RPMI8226 (cell line): ENCODE data around the gene CYGB.
"Not testable (repeated sequence)": the region's sequence is repeated elsewhere in the genome, so short reads cannot be mapped to it uniquely, and the experiment has no call there.

Experiments used
- DNase-seq: peaks from one replicate; pipeline ENCODE4 v3.0.0-alpha.2; 2015

CYGB gene

GRCh38 chr17:76535788-76536510 is 1.6 kb downstream of the CYGB start:
- DNase-seq: no peak

GRCh38 chr17:76534831-76535732 is 2.4 kb downstream of the CYGB start:
- no peak for DNase-seq

- not testable (repeated sequence) for DNase-seq
Measured at GRCh38 chr17:76533640-76534359, 3.7 kb downstream of the CYGB start.

DNA sequence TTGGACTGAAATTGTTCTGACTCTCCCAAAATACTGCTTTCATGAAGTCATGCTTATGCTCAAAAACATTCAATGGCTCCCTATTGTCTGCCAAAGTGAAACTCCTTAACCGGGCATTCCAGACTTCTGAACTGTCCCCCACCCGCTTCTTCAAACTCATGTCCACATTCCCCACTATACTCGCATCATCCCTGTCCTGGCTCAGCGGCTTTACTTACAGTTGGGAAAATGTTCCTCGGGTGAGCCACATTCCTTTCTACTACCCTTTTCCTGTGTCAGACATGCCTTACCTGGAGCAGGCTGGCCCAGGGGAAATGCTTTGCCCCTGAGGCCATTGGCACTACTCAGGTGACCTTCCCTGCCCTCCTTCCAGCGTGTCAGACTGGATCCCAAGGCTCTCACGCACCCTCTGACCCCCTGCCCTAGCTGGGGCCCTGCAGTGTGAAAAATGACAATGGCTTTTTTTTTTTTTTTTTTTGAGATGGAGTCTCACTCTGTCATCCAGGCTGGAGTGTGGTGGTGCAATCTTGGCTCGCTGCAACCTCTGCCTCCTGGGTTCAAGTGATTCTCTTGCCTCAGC is 5.3 kb downstream of the CYGB start:
- no peak for DNase-seq

- DNase-seq: no peak
Measured at GRCh38 chr17:76531486-76532038, 5.9 kb downstream of the CYGB start.

DNA sequence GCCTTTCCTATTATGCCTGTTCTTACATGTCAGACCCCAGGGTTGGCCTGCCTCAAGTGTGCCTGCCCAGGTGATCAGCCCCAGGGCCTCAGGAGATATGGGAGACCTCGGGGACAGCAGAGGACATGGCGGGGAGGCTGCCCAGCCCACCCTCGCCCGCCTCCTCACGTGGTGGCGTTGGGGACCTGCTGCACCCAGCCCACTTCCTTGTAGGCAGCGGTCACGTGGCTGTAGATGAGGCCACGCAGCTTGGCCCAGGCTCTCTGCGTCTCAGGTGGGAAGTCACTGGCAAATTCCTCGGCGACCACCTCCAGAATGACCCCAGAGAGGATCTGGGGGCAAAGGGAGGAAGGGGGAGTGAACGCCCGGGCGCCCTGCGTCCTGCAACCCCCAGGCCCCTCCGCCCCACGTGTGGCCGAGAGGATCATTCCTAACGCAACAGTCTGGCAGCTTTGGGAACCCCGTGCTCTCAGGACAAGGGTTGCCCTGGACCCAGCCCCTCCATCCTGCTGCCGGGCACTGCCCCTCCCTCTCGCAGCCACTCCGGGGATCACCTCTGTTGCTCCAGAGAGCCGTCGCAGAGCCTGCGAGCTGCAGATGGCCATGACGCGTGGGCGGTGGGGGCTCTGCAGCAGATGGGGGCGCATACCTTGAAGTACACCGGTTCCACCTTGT is 6.6 kb downstream of the CYGB start:
- DNase-seq: no peak

- DNase-seq: no peak
Measured at GRCh38 chr17:76530095-76530723, 7.3 kb downstream of the CYGB start.

DNA sequence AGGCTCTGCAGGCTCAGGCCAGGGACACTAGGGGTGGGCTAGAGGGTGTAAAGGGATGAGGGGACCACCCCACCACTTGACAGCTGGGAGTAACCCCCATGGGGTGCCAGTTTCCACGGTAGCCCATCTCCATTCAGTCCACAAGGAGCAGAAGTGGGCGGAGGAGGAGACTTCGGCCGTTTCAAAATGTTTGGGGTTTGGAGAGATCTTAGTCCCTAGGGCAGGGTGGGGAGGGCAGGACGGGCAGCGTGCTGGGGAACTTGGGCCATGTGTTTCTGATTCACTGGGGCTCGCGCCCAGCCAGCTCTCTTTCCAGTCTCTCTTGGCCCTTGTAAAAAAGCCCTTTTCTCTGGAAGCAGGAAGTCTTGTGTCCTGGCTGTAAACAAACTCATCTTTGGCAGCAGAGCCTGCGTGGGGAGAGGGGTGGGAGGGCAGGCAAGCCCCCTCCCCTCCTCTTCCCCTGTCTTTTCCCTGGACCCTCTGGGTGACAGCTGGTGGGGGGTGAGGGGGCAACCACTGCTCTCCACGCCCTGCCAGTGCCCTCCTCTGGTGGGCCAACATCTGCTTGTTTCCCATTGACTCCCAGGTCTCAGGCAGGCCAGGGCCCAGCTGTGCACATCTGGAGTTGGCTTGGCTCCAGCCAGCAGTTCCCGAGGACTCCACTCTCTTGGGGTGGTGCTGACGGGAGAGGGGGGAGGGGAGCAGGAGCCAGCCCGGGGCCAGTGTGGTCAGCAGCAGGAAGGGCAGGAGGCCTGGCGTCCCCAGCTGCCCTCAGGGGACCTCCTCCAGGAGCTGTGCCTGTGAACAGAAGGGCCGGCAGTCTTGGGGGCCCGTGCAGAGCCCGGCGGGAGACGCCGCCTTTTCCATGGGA is 8.1 kb downstream of the CYGB start:
- peak; percentile 27 for DNase-seq

GRCh38 chr17:76528528-76529223 is 8.8 kb downstream of the CYGB start:
- DNase-seq: no peak

GRCh38 chr17:76528156-76528527 is 9.4 kb downstream of the CYGB start:
- no peak for DNase-seq

GRCh38 chr17:76527430-76528111 is 9.9 kb downstream of the CYGB start:
- DNase-seq: peak; percentile 32

GRCh38 chr17:76527016-76527415 is 10.5 kb downstream of the CYGB start:
- not testable (repeated sequence) for DNase-seq

DNA sequence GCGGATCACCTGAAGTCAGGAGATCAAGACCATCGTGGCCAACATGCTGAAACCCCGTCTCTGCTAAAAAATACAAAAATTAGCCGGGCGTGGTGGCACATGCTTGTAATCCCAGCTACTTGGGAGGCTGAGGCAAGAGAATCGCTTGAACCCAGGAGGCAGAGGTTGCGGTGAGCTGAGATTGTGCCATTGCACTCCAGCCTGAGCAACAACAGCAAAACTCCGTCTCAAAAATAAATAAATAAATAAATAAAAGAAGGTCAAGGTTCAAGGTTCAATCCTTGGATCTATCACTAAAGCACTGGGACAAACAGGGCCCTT is 12.0 kb downstream of the CYGB start:
- not testable (repeated sequence) for DNase-seq

GRCh38 chr17:76524598-76525512 is 12.7 kb downstream of the CYGB start:
- DNase-seq: peak; percentile 29

- DNase-seq: peak; percentile 82
Measured at GRCh38 chr17:76523084-76524037, 14.1 kb downstream of the CYGB start.

GRCh38 chr17:76521683-76522082 is 15.8 kb downstream of the CYGB start:
- not testable (repeated sequence) for DNase-seq

DNA sequence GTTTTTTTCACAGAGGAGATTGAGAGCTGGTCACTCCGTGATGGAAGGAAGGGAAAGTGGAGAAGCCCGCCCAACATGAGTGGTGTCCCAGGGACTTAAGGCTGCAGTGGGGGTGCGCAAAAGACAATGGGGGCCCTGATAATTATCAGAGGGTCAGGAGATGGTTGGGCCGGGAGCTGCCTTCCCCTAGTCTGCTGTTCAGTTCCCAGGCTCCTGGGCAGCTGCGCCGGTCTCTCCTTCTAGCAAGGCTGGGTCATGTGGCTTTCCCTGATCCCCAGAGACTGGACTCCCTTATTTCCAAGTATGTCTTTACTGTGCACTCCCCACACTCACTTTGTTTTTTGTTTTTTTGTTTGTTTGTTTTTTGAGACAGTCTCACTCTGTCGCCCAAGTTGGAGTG is 16.2 kb downstream of the CYGB start:
- DNase-seq: no peak
